Breast epithelium (tissue), 4 donors: ENCODE data around the gene JPH3. TPM values are rescaled to one million over a fixed set of nuclear protein-coding genes. Genes with fewer than 3 reads are reported as not detected.

ENCODE experiments used
- DNase-seq, 2 donors: peaks; one replicate each; pipeline ENCODE4 v3.0.0-alpha.2; 2019; ENCODE audit warnings: low spot score in 2 of 2
- H3K27ac ChIP-seq, 2 donors: fragments of 200-600 bp; sonication (generic) in 1 of 2; one replicate each; pipeline ENCODE4 v1.5.1; 2016 to 2019; ENCODE audit warnings: mild to moderate bottlenecking in 1 of 2
- H3K27me3 ChIP-seq, 2 donors: fragments of 200-600 bp; sonication (generic) in 1 of 2; one replicate each; pipeline versions ENCODE4 v1.5.1 to v1.6.0; 2017 to 2019; ENCODE audit warnings: control low read depth in 1 of 2, mild to moderate bottlenecking in 1 of 2
- H3K36me3 ChIP-seq: fragments of 200-600 bp; one replicate; pipeline ENCODE4 v1.5.1; 2019
- H3K4me1 ChIP-seq, 2 donors: fragments of 200-600 bp; sonication (generic); one replicate each; pipeline ENCODE4 v1.5.1; 2016 to 2019; ENCODE audit warnings: control low read depth in 1 of 2
- H3K4me3 ChIP-seq, 3 donors: fragments of 200-600 bp; sonication (generic); 1 replicate in 2 of 3; 2 replicates in 1 of 3; pipeline ENCODE4 v1.5.1; 2016 to 2019; ENCODE audit warnings: mild to moderate bottlenecking in 3 of 3, moderate library complexity in 2 of 3
- H3K9me3 ChIP-seq, 2 donors: fragments of 200-600 bp; sonication (generic) in 1 of 2; one replicate each; pipeline ENCODE4 v1.5.1; 2016 to 2019; ENCODE audit warnings: control low read depth in 1 of 2
- CTCF ChIP-seq, 3 donors: fragments of 450-650 bp; IDR thresholded peaks; one replicate each; pipeline ENCODE4 v1.5.1; 2016 to 2017; ENCODE audit warnings: antibody characterized with exemption in 3 of 3, mild to moderate bottlenecking in 3 of 3, moderate library complexity in 3 of 3
- POLR2A ChIP-seq: fragments of 450-650 bp; IDR thresholded peaks from one replicate; pipeline ENCODE4 v1.6.1; 2016; ENCODE audit warnings: antibody characterized with exemption, mild to moderate bottlenecking, moderate library complexity
- POLR2AphosphoS5 ChIP-seq, 3 donors: sonication (generic); formaldehyde crosslinking; IDR thresholded peaks; one replicate each; pipeline ENCODE4 v1.6.1; 2017; ENCODE audit warnings: antibody characterized with exemption in 3 of 3
- intact Hi-C: fragments of 100-400 bp; cut with DNase I; formaldehyde crosslinking; loops from one replicate; pipeline ENCODE4 v1.15.1; 2023; ENCODE audit warnings: low total_unique reads
- total RNA-seq, 3 donors: library from RNA; depleted of rRNA; stranded (reverse); fragments of >200 nt; gene quantifications; one replicate each; pipeline ENCODE4 v1.1.0, GENCODE V29; 2016

The JPH3 gene
- total RNA-seq, 3 donors from 2014 or later: 0.33 TPM; not detected in 2

- H3K9me3 ChIP-seq: no peaks in the 10 kb centered on the region
- H3K36me3 ChIP-seq: no peaks in the 10 kb centered on the region
- no peak for DNase-seq
- intact Hi-C loops: no loop called here
- no peaks in the 10 kb centered on the region for H3K4me1 ChIP-seq
- peaks cover 0 to 49% of the 10 kb centered on the region in 2 donors for H3K27me3 ChIP-seq
- H3K27ac ChIP-seq: no peak overlapping the region
- TF ChIP-seq CTCF (IDR thresholded peaks at IDR 0.05): no peak
- TF ChIP-seq POLR2A: no peak
- TF ChIP-seq POLR2AphosphoS5 (IDR thresholded peaks at IDR 0.05): no peak
- H3K4me3 ChIP-seq: no peak overlapping the region
These were observed 67.4 kb downstream of the JPH3 start for GRCh38 chr16:87669672-87670071.

DNA sequence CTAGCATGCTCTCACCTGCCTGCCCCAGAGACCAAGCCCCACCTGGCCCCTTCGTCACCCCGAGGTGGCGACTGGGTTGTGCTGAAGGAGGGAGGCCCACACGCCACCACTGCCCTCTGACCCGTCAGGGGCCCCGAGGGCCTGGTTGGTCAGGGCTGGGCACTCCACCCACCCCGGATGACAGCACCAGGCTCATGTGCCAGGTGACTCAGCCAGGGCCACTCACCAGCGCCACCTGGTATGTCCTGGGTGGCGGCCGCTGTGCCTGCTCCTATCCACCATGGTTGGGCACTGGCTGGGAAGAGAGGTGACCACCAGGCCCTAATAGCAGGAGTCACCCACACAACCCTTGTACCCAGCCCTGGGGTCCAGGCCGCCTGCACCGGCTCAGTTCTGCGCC is 68.9 kb downstream of the JPH3 start:
- TF ChIP-seq POLR2A: no peak
- no peak for TF ChIP-seq POLR2AphosphoS5 (IDR thresholded peaks at IDR 0.05)
- no peak for TF ChIP-seq CTCF (IDR thresholded peaks at IDR 0.05)
- no peak for DNase-seq
- Histone ChIP-seq H3K4me1 (no peaks in the 10 kb centered on the region), H3K27ac (no peak overlapping the region), H3K36me3 (no peaks in the 10 kb centered on the region), H3K27me3 (peaks cover 0 to 49% of the 10 kb centered on the region in 2 donors), H3K9me3 (no peaks in the 10 kb centered on the region), H3K4me3 (no peak overlapping the region)
- intact Hi-C loops: no loop called here

DNA sequence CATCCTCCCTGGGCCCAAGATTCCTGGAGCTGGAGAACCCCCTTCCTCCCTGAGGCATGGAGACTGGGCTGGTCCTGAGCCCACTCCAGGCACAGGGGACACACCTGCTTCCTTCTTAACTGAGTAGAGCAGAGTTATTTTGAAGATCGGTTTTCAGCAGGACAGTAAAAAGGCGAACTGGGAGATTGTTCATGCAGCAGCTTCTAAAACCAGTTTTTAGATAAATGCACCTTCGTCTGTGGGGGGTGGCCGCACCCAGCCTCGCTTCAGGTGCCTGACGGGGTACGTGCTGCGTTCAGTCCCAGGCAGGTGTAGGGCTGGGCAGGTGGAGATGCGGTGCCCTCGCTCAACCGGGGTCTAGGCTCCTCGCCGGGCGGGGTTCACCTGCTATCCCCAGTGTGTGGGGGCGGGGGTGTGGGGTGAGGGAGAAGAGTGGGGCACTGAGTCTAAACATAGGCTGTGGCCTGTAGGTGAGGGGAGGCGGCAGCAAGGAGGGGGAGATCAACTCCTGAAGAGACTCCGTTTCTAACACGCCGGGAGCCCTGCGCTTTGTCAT is 69.5 kb downstream of the JPH3 start:
- intact Hi-C loops: no loop called here
- Histone ChIP-seq H3K27ac (no peak overlapping the region), H3K4me1 (no peaks in the 10 kb centered on the region), H3K36me3 (no peaks in the 10 kb centered on the region), H3K4me3 (no peak overlapping the region), H3K9me3 (no peaks in the 10 kb centered on the region), H3K27me3 (peaks cover 0 to 44% of the 10 kb centered on the region in 2 donors)
- TF ChIP-seq CTCF (IDR thresholded peaks at IDR 0.05) (no peak), POLR2AphosphoS5 (IDR thresholded peaks at IDR 0.05) (no peak), POLR2A (no peak)
- no peak for DNase-seq

DNA sequence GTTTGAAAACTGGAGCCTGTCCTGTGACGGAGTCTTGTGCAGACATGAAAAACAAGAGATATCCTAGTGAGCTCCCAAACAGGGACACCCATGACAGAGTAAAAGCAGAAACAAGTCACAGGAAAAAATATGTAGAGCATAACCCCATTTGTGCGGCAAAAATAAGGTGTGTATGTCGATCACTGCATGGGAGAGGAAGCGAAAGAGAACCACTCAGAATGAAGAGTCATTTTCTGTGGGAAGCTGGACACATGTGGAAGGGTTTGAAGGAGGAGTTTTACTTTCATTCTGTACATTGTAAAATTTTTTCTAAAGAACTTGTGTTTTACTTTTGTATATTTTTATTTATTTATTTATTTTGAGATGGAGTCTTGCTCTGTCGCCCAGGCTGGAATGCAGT is 72.1 kb downstream of the JPH3 start:
- Histone ChIP-seq H3K9me3 (no peaks in the 10 kb centered on the region), H3K27ac (no peak overlapping the region), H3K27me3 (peaks cover 0 to 29% of the 10 kb centered on the region in 2 donors), H3K4me1 (no peaks in the 10 kb centered on the region), H3K4me3 (no peak overlapping the region), H3K36me3 (no peaks in the 10 kb centered on the region)
- TF ChIP-seq POLR2A (no peak), POLR2AphosphoS5 (IDR thresholded peaks at IDR 0.05) (no peak), CTCF (IDR thresholded peaks at IDR 0.05) (no peak)
- intact Hi-C loops: no loop called here
- no peak for DNase-seq

- Histone ChIP-seq H3K4me3 (no peak overlapping the region), H3K27me3 (peaks cover 0 to 29% of the 10 kb centered on the region in 2 donors), H3K36me3 (no peaks in the 10 kb centered on the region), H3K9me3 (no peaks in the 10 kb centered on the region), H3K4me1 (no peaks in the 10 kb centered on the region), H3K27ac (no peak overlapping the region)
- TF ChIP-seq POLR2AphosphoS5 (IDR thresholded peaks at IDR 0.05): no peak
- no peak for TF ChIP-seq POLR2A
- TF ChIP-seq CTCF (IDR thresholded peaks at IDR 0.05): no peak
- intact Hi-C loops: no loop called here
- DNase-seq: no peak
These were observed 72.9 kb downstream of the JPH3 start for GRCh38 chr16:87675111-87675719.
